ENCODE results near the gene MBD4.

DNA sequence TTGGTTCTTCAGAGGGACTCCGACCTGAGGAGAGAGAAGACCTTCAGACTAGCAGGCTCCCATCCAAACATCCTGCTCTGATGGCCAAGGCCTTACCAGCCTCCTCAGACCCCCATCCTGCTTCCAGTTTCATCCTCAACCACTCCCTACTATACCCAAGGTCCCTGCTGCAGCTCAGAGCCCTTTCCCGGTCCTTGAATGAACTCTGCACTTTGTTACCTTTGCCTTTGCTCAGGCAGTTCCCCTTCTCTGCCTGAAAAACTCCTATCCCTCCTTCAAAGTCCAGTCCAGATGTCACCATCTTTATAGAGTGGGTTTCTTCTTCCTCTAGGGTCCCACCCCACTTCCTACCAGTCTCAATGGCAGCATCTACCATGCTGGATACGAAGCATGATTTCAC is 24.4 kb downstream of the MBD4 start:
- TF ChIP-seq, protein P1, sequence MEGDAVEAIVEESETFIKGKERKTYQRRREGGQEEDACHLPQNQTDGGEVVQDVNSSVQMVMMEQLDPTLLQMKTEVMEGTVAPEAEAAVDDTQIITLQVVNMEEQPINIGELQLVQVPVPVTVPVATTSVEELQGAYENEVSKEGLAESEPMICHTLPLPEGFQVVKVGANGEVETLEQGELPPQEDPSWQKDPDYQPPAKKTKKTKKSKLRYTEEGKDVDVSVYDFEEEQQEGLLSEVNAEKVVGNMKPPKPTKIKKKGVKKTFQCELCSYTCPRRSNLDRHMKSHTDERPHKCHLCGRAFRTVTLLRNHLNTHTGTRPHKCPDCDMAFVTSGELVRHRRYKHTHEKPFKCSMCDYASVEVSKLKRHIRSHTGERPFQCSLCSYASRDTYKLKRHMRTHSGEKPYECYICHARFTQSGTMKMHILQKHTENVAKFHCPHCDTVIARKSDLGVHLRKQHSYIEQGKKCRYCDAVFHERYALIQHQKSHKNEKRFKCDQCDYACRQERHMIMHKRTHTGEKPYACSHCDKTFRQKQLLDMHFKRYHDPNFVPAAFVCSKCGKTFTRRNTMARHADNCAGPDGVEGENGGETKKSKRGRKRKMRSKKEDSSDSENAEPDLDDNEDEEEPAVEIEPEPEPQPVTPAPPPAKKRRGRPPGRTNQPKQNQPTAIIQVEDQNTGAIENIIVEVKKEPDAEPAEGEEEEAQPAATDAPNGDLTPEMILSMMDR (conservative IDR thresholded peaks at IDR 0.05; ENCODE audit: low read depth in 2 of 2): no peak
- no peak for TF ChIP-seq EZH2 (IDR thresholded peaks at IDR 0.05; ENCODE audit: low read depth, unreplicated experiment)
- no peak for TF ChIP-seq CREB1 (CRISPR knock-in tag; IDR thresholded peaks at IDR 0.05; ENCODE audit: low read depth)
- no peak for TF ChIP-seq POLR2AphosphoS5 (IDR thresholded peaks at IDR 0.05; ENCODE audit: low read depth)
